Renal pelvis (tissue), 12 donors: ENCODE data around the gene SPCS2. TPM values are rescaled to one million over a fixed set of nuclear protein-coding genes. Genes with fewer than 3 reads are reported as not detected.
A peak's percentile ranks its signal among the peaks of the same experiment; 100 is the strongest.

ENCODE experiments used
- DNase-seq: peaks from one replicate; pipeline ENCODE4 v3.0.0-alpha.2; 2013
- long read RNA-seq, 16 experiments: transcript quantifications; one replicate each; lab custom pipeline, GENCODE V29; 2026
- polyA plus RNA-seq, 3 donors: library from polyadenylated mRNA; unstranded; fragments of 120-200 nt; gene quantifications; one replicate each; pipeline ENCODE4 v1.2.1, GENCODE V29; 2013; ENCODE audit not compliant: insufficient read length in 3 of 3

The SPCS2 gene
- polyA plus RNA-seq, result 100 to 1,000 TPM; 202 to 217 (median 207) TPM
- long read RNA-seq, donor 1, transcript SPCS2-201 (5 exons, 2,708 nt), result major isoform, 199 of 249 reads
- long read RNA-seq, donor 1, transcript SPCS2-205 (2 exons, 265 nt), result minor isoform, 6 of 249 reads
- long read RNA-seq, donor 1, partial matches to known transcripts, result 31 of 249 reads
- long read RNA-seq, donor 1, other reads (novel, unspliced or antisense), result 7 of 249 reads
- long read RNA-seq, donor 2, transcript SPCS2-201 (5 exons, 2,708 nt), result major isoform, 245 of 287 reads
- long read RNA-seq, donor 2, partial matches to known transcripts, result 27 of 287 reads
- long read RNA-seq, donor 2, other reads (novel, unspliced or antisense), result 10 of 287 reads
- long read RNA-seq, donor 3, transcript SPCS2-201 (5 exons, 2,708 nt), result major isoform, 194 of 279 reads
- long read RNA-seq, donor 3, transcript SPCS2-205 (2 exons, 265 nt), result minor isoform, 5 of 279 reads
- long read RNA-seq, donor 3, partial matches to known transcripts, result 71 of 279 reads
- long read RNA-seq, donor 3, other reads (novel, unspliced or antisense), result 6 of 279 reads
- long read RNA-seq, donor 4, transcript SPCS2-201 (5 exons, 2,708 nt), result major isoform, 260 of 311 reads
- long read RNA-seq, donor 4, partial matches to known transcripts, result 22 of 311 reads
- long read RNA-seq, donor 4, other reads (novel, unspliced or antisense), result 24 of 311 reads
- long read RNA-seq, donor 5, transcript SPCS2-201 (5 exons, 2,708 nt), result major isoform, 92 of 111 reads
- long read RNA-seq, donor 5, partial matches to known transcripts, result 15 of 111 reads
- long read RNA-seq, donor 5, other reads (novel, unspliced or antisense), result 0 of 111 reads
- long read RNA-seq, donor 6, transcript SPCS2-205 (2 exons, 265 nt), result minor isoform, 5 of 372 reads
- long read RNA-seq, donor 6, transcript SPCS2-201 (5 exons, 2,708 nt), result major isoform, 311 of 372 reads
- long read RNA-seq, donor 6, partial matches to known transcripts, result 29 of 372 reads
- long read RNA-seq, donor 6, other reads (novel, unspliced or antisense), result 22 of 372 reads
- long read RNA-seq, donor 7, transcript SPCS2-201 (5 exons, 2,708 nt), result major isoform, 138 of 238 reads
- long read RNA-seq, donor 7, transcript SPCS2-205 (2 exons, 265 nt), result minor isoform, 9 of 238 reads
- long read RNA-seq, donor 7, partial matches to known transcripts, result 86 of 238 reads
- long read RNA-seq, donor 7, other reads (novel, unspliced or antisense), result 5 of 238 reads
- long read RNA-seq, donor 8, transcript SPCS2-201 (5 exons, 2,708 nt), result major isoform, 71 of 109 reads
- long read RNA-seq, donor 8, partial matches to known transcripts, result 32 of 109 reads
- long read RNA-seq, donor 8, other reads (novel, unspliced or antisense), result 5 of 109 reads
- long read RNA-seq, donor 9, transcript SPCS2-201 (5 exons, 2,708 nt), result major isoform, 269 of 359 reads
- long read RNA-seq, donor 9, partial matches to known transcripts, result 64 of 359 reads
- long read RNA-seq, donor 9, other reads (novel, unspliced or antisense), result 18 of 359 reads
- long read RNA-seq, donor 10, transcript SPCS2-201 (5 exons, 2,708 nt), result major isoform, 172 of 213 reads
- long read RNA-seq, donor 10, transcript SPCS2-205 (2 exons, 265 nt), result minor isoform, 6 of 213 reads
- long read RNA-seq, donor 10, partial matches to known transcripts, result 31 of 213 reads
- long read RNA-seq, donor 10, other reads (novel, unspliced or antisense), result 0 of 213 reads
- long read RNA-seq, donor 11, transcript SPCS2-201 (5 exons, 2,708 nt), result major isoform, 106 of 122 reads
- long read RNA-seq, donor 11, partial matches to known transcripts, result 13 of 122 reads
- long read RNA-seq, donor 11, other reads (novel, unspliced or antisense), result 0 of 122 reads
- long read RNA-seq, donor 12, transcript SPCS2-205 (2 exons, 265 nt), result minor isoform, 5 of 392 reads
- long read RNA-seq, donor 12, transcript SPCS2-201 (5 exons, 2,708 nt), result major isoform, 329 of 392 reads
- long read RNA-seq, donor 12, partial matches to known transcripts, result 42 of 392 reads
- long read RNA-seq, donor 12, other reads (novel, unspliced or antisense), result 11 of 392 reads
- long read RNA-seq, donor 13, transcript SPCS2-205 (2 exons, 265 nt), result minor isoform, 11 of 91 reads
- long read RNA-seq, donor 13, transcript SPCS2-201 (5 exons, 2,708 nt), result major isoform, 72 of 91 reads
- long read RNA-seq, donor 13, partial matches to known transcripts, result 7 of 91 reads
- long read RNA-seq, donor 13, other reads (novel, unspliced or antisense), result 0 of 91 reads
- long read RNA-seq, donor 14, result 0 reads
- long read RNA-seq, donor 15, transcript SPCS2-201 (5 exons, 2,708 nt), result major isoform, 263 of 358 reads
- long read RNA-seq, donor 15, transcript SPCS2-205 (2 exons, 265 nt), result minor isoform, 6 of 358 reads
- long read RNA-seq, donor 15, partial matches to known transcripts, result 75 of 358 reads
- long read RNA-seq, donor 15, other reads (novel, unspliced or antisense), result 13 of 358 reads
- long read RNA-seq, donor 16, transcript SPCS2-201 (5 exons, 2,708 nt), result major isoform, 212 of 252 reads
- long read RNA-seq, donor 16, transcript SPCS2-205 (2 exons, 265 nt), result minor isoform, 6 of 252 reads
- long read RNA-seq, donor 16, partial matches to known transcripts, result 23 of 252 reads
- long read RNA-seq, donor 16, other reads (novel, unspliced or antisense), result 7 of 252 reads

- DNase-seq, result peak; percentile 96
Measured at GRCh38 chr11:74948898-74949752, at the start of gene SPCS2, which contains the start of gene XRRA1. Gene SPCS2, plus strand, starts transcription at chr11:74949266. Its CDS starts 20 bp downstream, at chr11:74949286. Gene XRRA1, minus strand, starts transcription at chr11:74949091. Its CDS starts 8,213 bp downstream, at chr11:74940878.

DNA sequence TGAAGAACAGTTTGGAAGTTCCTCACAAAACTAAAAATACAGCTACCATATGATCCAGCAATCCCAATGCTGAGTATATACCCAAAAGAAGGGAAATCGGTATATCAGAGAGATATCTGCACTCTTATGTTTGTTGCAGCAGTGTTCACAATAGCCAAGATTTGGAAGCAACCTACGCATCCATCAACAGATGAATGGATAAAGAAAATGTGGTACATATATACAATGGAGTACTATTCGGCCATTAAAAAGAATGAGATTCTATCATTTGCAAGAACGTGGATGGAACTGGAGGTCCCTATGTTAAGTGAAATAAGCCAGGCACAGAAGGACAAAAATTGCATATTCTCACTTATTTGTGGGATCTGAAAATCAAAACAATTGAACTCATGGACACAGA is 46.7 kb upstream of the SPCS2 start:
- DNase-seq, result no peak

- DNase-seq, result no peak
Measured at GRCh38 chr11:74905326-74905725, 43.7 kb upstream of the SPCS2 start.

DNA sequence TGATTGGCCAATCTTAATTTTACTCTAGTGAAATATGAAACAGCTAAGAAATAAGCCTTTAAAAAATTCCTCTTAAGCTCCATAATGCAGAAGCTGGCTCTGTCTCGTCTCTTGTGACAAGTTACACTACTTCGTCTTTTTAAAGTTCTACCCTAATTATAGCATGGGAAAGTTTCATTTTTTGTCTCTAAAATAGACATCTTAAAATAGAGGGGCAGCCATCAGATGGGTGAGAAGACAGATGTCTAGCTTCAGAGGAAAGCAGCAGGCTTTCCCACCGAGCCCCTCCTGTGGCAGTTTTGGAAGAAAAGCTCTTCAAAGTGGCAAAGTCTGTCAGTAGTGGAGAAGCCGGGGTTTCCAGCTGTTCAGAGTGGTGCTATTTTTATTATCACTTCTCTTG is 39.7 kb upstream of the SPCS2 start:
- no peak for DNase-seq

GRCh38 chr11:74909812-74910211 is 39.3 kb upstream of the SPCS2 start:
- DNase-seq, result no peak

DNA sequence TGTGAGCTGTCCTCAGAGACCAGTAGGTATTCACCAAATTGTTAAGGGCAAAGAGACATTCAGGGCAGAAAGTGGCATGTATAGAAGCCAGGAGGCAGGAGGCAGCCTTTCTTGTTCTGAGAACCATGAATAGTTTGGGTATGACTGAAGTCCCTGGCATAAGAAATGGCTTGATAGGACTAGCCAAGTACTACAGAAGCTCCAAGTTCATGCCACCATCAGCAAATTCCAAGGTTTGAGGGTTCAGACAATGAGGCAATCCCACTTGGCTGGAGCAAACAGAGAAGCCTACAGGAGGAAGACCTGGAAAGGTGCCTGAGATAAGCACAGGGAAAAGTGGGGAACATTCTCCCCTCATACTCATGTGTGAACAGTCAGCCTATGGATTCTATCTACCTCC is 25.9 kb upstream of the SPCS2 start:
- DNase-seq, result no peak

GRCh38 chr11:74925281-74925680 is 23.8 kb upstream of the SPCS2 start:
- no peak for DNase-seq

DNA sequence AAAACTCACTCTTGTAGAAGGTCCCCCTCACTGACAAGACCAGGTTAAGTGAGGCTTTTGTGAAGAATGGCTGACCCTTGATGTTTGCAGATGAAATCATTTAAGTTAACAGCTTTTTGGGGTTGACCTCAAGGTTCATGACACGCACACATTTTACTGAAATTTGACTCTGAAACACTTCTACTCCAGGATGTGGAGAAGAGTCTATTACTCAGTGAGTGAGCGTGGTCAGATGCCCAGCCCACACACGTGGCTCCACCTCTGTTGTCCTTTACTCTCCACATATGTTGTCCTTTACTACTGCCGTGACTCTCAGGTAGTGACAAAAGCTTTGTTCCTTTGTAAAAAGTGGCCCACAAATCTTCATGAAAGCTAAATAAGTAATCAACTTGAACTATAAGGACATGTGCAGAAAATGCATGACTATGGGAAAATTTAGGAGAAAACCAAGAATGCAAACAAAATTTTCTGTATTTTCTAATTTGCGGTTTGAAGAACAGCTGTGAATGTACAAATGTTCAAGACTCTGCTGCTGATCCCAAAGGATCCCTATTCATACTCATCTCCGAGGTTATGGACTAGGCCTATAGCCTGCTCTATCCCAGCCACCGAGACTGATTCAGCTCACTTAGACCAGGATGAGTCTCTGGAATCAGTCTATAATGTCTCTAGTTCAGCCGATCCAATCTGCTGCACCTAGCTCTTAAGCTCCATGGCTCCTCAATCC is 22.6 kb upstream of the SPCS2 start:
- no peak for DNase-seq

GRCh38 chr11:74927496-74927895 is 21.6 kb upstream of the SPCS2 start:
- DNase-seq, result no peak

GRCh38 chr11:74929431-74930363 is 19.4 kb upstream of the SPCS2 start:
- DNase-seq, result peak; percentile 89

- DNase-seq, result no peak
Measured at GRCh38 chr11:74932169-74932568, 16.9 kb upstream of the SPCS2 start.

DNA sequence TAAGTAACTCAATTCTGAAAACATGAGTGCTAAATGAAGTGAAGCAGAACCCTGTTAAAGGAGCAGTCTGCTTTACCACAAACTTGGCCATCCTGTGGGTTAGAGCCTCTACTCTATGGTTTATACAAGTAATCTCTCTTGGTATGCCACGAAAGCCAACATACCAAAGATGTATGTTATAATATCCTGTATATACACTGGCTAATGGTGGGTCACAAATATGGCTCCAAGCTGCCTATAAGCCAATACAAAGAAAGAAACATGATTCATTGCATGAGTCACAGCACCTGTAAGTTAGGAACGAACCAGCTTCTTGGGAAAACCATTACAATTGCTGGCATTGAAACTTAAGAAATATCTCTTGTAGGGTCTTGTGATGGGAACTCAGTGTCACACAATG is 16.3 kb upstream of the SPCS2 start:
- DNase-seq, result no peak

DNA sequence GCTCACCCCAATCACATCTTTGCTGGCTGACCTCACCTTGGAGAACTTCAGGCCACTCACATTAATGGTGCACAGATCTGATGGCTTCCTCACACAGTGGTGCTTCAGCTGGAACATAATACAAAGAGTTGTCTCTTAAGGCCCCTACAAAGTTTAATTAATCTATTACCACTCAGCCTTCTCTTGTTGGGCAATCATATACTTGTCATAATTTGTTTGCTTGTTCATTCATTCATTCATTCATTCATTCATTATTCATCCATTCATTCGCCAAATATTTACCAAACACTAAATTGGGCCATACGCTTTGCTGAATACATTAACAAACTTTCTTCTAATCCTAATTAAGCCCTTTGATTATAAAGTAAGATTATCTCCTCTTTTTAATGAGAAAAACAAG is 15.3 kb upstream of the SPCS2 start:
- DNase-seq, result no peak

DNA sequence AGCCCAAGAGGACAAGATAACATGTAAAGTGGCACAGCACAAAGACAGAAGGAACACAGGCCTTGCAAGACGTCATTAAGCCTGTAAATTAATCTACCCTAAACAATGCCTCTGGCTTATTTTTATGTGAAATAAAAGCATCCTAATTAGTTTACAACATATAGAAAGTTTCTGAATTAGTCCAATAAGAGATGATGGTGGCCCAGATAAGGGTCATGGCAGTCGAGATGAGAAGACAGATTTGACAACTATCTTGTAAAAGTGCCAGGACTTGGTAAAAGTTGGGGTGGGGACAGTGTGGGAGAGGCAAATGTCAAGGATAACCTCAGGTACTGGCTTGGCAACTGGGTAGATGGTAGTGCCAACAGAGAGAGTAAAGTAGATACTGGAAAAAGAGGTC is 13.8 kb upstream of the SPCS2 start:
- DNase-seq, result no peak

GRCh38 chr11:74936087-74936486 is 13.0 kb upstream of the SPCS2 start:
- DNase-seq, result no peak

- no peak for DNase-seq
Measured at GRCh38 chr11:74936976-74937375, 12.1 kb upstream of the SPCS2 start.
